OCI-LY1 (cell line): ENCODE data around the gene TGM5.

Source experiments
- CTCF ChIP-seq: fragments of 200-600 bp; sonication (generic), shearing (Covaris generic); IDR thresholded peaks from 2 replicates; pipeline ENCODE4 v1.5.1; 2017; ENCODE audit warnings: mild to moderate bottlenecking, antibody characterized with exemption, low read length, moderate library complexity, mixed read lengths
- EZH2 ChIP-seq: fragments of 200-600 bp; sonication (generic), shearing (Covaris generic); IDR thresholded peaks from 2 replicates; pipeline ENCODE4 v1.8.0; 2017; ENCODE audit warnings: borderline replicate concordance, mixed run types, mild to moderate bottlenecking, antibody characterized with exemption, low read length, moderate library complexity, mixed read lengths

- TF ChIP-seq CTCF (no peak), EZH2 (no peak)
Measured at GRCh38 chr15:43190178-43190577, 76.5 kb downstream of the TGM5 start.
